ENCODE data around the gene SERINC3. TPM values are rescaled to one million over a fixed set of nuclear protein-coding genes. Genes with fewer than 3 reads are reported as not detected.

Gene SERINC3
- total RNA-seq, 2 experiments from 2014 or later = 38.8 to 43.6 TPM

- Mint-ChIP-seq H3K36me3 (no peaks in the 10 kb centered on the region), H3K27me3 (no peaks in the 10 kb centered on the region), H3K9me3 (no peaks in the 10 kb centered on the region), H3K27ac (no peak overlapping the region), H3K4me1 (peaks cover 4% of the 10 kb centered on the region), H3K4me3 (no peak overlapping the region)
- no peak for DNase-seq
Measured at GRCh38 chr20:44470327-44470726, 51.5 kb downstream of the SERINC3 start.

GRCh38 chr20:44468044-44468782 lies 53.7 kb downstream of the SERINC3 start:
- no peaks in the 10 kb centered on the region for H3K9me3 Mint-ChIP-seq
- H3K4me1 Mint-ChIP-seq = no peaks in the 10 kb centered on the region
- no peak overlapping the region for H3K27ac Mint-ChIP-seq
- no peak for DNase-seq
- no peaks in the 10 kb centered on the region for H3K27me3 Mint-ChIP-seq
- H3K4me3 Mint-ChIP-seq = no peak overlapping the region
- no peaks in the 10 kb centered on the region for H3K36me3 Mint-ChIP-seq

- H3K4me1 Mint-ChIP-seq = no peaks in the 10 kb centered on the region
- no peaks in the 10 kb centered on the region for H3K9me3 Mint-ChIP-seq
- H3K36me3 Mint-ChIP-seq = no peaks in the 10 kb centered on the region
- H3K27me3 Mint-ChIP-seq = no peaks in the 10 kb centered on the region
- no peak overlapping the region for H3K27ac Mint-ChIP-seq
- no peak overlapping the region for H3K4me3 Mint-ChIP-seq
- no peak for DNase-seq
Measured at GRCh38 chr20:44467289-44467883, 54.5 kb downstream of the SERINC3 start.

GRCh38 chr20:44465001-44465560 lies 56.8 kb downstream of the SERINC3 start:
- DNase-seq = no peak
- Mint-ChIP-seq H3K27me3 (no peaks in the 10 kb centered on the region), H3K9me3 (no peaks in the 10 kb centered on the region), H3K4me3 (no peak overlapping the region), H3K36me3 (no peaks in the 10 kb centered on the region), H3K27ac (no peak overlapping the region), H3K4me1 (no peaks in the 10 kb centered on the region)

- Mint-ChIP-seq H3K4me3 (no peak overlapping the region), H3K4me1 (no peaks in the 10 kb centered on the region), H3K9me3 (no peaks in the 10 kb centered on the region), H3K27me3 (no peaks in the 10 kb centered on the region), H3K36me3 (no peaks in the 10 kb centered on the region), H3K27ac (no peak overlapping the region)
- DNase-seq = no peak
Measured at GRCh38 chr20:44464514-44464913, 57.4 kb downstream of the SERINC3 start.

GRCh38 chr20:44463466-44463865 lies 58.4 kb downstream of the SERINC3 start:
- no peak overlapping the region for H3K27ac Mint-ChIP-seq
- H3K9me3 Mint-ChIP-seq = no peaks in the 10 kb centered on the region
- H3K27me3 Mint-ChIP-seq = no peaks in the 10 kb centered on the region
- H3K36me3 Mint-ChIP-seq = no peaks in the 10 kb centered on the region
- H3K4me3 Mint-ChIP-seq = no peak overlapping the region
- H3K4me1 Mint-ChIP-seq = no peaks in the 10 kb centered on the region
- DNase-seq = no peak

- Mint-ChIP-seq H3K27me3 (no peaks in the 10 kb centered on the region), H3K9me3 (no peaks in the 10 kb centered on the region), H3K4me1 (no peaks in the 10 kb centered on the region), H3K36me3 (no peaks in the 10 kb centered on the region), H3K4me3 (no peak overlapping the region), H3K27ac (no peak overlapping the region)
- no peak for DNase-seq
Measured at GRCh38 chr20:44461803-44462174, 60.1 kb downstream of the SERINC3 start.

GRCh38 chr20:44461142-44461802 lies 60.6 kb downstream of the SERINC3 start:
- Mint-ChIP-seq H3K4me1 (no peaks in the 10 kb centered on the region), H3K36me3 (no peaks in the 10 kb centered on the region), H3K9me3 (no peaks in the 10 kb centered on the region), H3K27me3 (no peaks in the 10 kb centered on the region), H3K4me3 (no peak overlapping the region), H3K27ac (no peak overlapping the region)
- no peak for DNase-seq

- H3K36me3 Mint-ChIP-seq = no peaks in the 10 kb centered on the region
- no peak overlapping the region for H3K4me3 Mint-ChIP-seq
- H3K27me3 Mint-ChIP-seq = no peaks in the 10 kb centered on the region
- H3K9me3 Mint-ChIP-seq = no peaks in the 10 kb centered on the region
- DNase-seq = no peak
- no peak overlapping the region for H3K27ac Mint-ChIP-seq
- H3K4me1 Mint-ChIP-seq = no peaks in the 10 kb centered on the region
Measured at GRCh38 chr20:44460795-44461141, 61.1 kb downstream of the SERINC3 start.

GRCh38 chr20:44459271-44459670 lies 62.6 kb downstream of the SERINC3 start:
- H3K27ac Mint-ChIP-seq = no peak overlapping the region
- H3K9me3 Mint-ChIP-seq = no peaks in the 10 kb centered on the region
- H3K36me3 Mint-ChIP-seq = no peaks in the 10 kb centered on the region
- no peak for DNase-seq
- no peaks in the 10 kb centered on the region for H3K27me3 Mint-ChIP-seq
- no peak overlapping the region for H3K4me3 Mint-ChIP-seq
- H3K4me1 Mint-ChIP-seq = no peaks in the 10 kb centered on the region

- Mint-ChIP-seq H3K27ac (no peak overlapping the region), H3K27me3 (no peaks in the 10 kb centered on the region)
- no peak for DNase-seq
Measured at GRCh38 chr20:44457016-44457415, 64.9 kb downstream of the SERINC3 start.

GRCh38 chr20:44456611-44457010 lies 65.3 kb downstream of the SERINC3 start:
- no peak for DNase-seq
- Mint-ChIP-seq H3K9me3 (no peaks in the 10 kb centered on the region), H3K27me3 (no peaks in the 10 kb centered on the region), H3K36me3 (no peaks in the 10 kb centered on the region), H3K4me3 (no peak overlapping the region), H3K4me1 (no peaks in the 10 kb centered on the region), H3K27ac (no peak overlapping the region)

More at GRCh38 chr20:44457016-44457415, 64.9 kb downstream of the SERINC3 start:
- Mint-ChIP-seq H3K36me3 (no peaks in the 10 kb centered on the region), H3K4me1 (no peaks in the 10 kb centered on the region), H3K9me3 (no peaks in the 10 kb centered on the region), H3K4me3 (no peak overlapping the region)

GRCh38 chr20:44455126-44455525 lies 66.7 kb downstream of the SERINC3 start:
- DNase-seq = no peak
- H3K27ac Mint-ChIP-seq = no peak overlapping the region
- H3K27me3 Mint-ChIP-seq = no peaks in the 10 kb centered on the region
- no peaks in the 10 kb centered on the region for H3K36me3 Mint-ChIP-seq
- no peaks in the 10 kb centered on the region for H3K9me3 Mint-ChIP-seq
- no peaks in the 10 kb centered on the region for H3K4me1 Mint-ChIP-seq
- no peak overlapping the region for H3K4me3 Mint-ChIP-seq

GRCh38 chr20:44454306-44454963 lies 67.4 kb downstream of the SERINC3 start:
- no peaks in the 10 kb centered on the region for H3K4me1 Mint-ChIP-seq
- no peaks in the 10 kb centered on the region for H3K36me3 Mint-ChIP-seq
- no peak overlapping the region for H3K4me3 Mint-ChIP-seq
- no peaks in the 10 kb centered on the region for H3K27me3 Mint-ChIP-seq
- H3K27ac Mint-ChIP-seq = no peak overlapping the region
- DNase-seq = no peak
- no peaks in the 10 kb centered on the region for H3K9me3 Mint-ChIP-seq

- Mint-ChIP-seq H3K4me3 (no peak overlapping the region), H3K4me1 (no peaks in the 10 kb centered on the region), H3K36me3 (no peaks in the 10 kb centered on the region), H3K27ac (no peak overlapping the region), H3K27me3 (no peaks in the 10 kb centered on the region), H3K9me3 (no peaks in the 10 kb centered on the region)
- no peak for DNase-seq
Measured at GRCh38 chr20:44450903-44451450, 70.9 kb downstream of the SERINC3 start.

Data from activated naive CD8-positive, alpha-beta T cell treated with anti-CD3 and anti-CD28 coated beads for 36 hours (primary cell).